Panc1 (cell line): ENCODE measurements around the gene TMEM132C.

Source experiments
- CTCF ChIP-seq: fragments of 450-650 bp; IDR thresholded peaks from 2 replicates; pipeline ENCODE4 v1.5.1; 2017; ENCODE audit warnings: mild to moderate bottlenecking
- SIN3A ChIP-seq: IDR thresholded peaks from 2 replicates; pipeline ENCODE4 v1.6.1; 2012; ENCODE audit warnings: low read depth, mild to moderate bottlenecking, low read length, moderate library complexity, borderline replicate concordance; ENCODE audit not compliant: insufficient read depth

GRCh38 chr12:128459067-128459466 lies 192.1 kb downstream of the TMEM132C start:
- TF ChIP-seq CTCF: no peak
- no peak for TF ChIP-seq SIN3A
